Activated CD4-positive, CD25-positive, alpha-beta regulatory T cell treated with anti-CD3 and anti-CD28 coated beads, Interleukin-2, amount 50 U/mL, for 72 hours (primary cell): Measurements from ENCODE around the gene PCDHB12.
"Not testable (repeated sequence)": the region's sequence is repeated elsewhere in the genome, so short reads cannot be mapped to it uniquely, and the experiment has no call there.

ENCODE experiments used
- DNase-seq: peaks from one replicate; pipeline ENCODE4 v3.0.0; 2021

The PCDHB12 gene

DNA sequence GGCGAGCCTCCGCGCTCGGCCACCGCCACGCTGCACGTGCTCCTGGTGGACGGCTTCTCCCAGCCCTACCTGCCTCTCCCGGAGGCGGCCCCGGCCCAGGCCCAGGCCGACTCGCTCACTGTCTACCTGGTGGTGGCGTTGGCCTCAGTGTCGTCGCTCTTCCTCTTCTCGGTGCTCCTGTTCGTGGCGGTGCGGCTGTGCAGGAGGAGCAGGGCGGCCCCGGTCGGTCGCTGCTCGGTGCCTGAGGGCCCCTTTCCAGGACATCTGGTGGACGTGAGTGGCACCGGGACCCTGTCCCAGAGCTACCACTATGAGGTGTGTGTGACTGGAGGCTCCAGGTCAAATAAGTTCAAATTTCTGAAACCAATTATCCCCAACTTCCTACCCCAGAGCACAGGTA is 2.3 kb downstream of the PCDHB12 start:
- DNase-seq: not testable (repeated sequence)

DNA sequence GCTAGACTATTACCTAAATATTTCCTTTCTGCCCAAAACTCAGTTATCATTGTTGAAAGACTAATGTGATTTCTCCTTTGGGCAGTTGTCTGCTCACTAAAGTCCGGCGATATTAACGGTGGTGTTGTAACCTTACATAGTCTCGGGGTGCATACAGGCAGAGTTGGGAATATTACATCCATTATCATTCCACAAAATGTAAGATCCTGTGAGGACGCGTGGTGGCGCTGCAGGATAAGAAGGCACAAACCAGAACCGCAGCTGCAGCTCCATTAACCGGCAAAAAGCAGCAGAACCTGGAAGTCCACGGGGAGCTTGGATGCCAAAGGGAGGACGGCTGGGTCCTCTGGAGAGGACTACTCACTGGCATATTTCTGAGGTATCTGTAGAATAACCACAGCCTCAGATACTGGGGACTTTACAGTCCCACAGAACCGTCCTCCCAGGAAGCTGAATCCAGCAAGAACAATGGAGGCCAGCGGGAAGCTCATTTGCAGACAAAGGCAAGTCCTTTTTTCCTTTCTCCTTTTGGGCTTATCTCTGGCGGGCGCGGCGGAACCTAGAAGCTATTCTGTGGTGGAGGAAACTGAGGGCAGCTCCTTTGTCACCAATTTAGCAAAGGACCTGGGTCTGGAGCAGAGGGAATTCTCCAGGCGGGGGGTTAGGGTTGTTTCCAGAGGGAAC is 5.3 kb downstream of the PCDHB12 start, which contains the start of gene PCDHB13:
TSS of gene PCDHB13 (plus strand) at position 264 of the 684 bp plus-strand sequence. CDS start at position 469, 205 bp downstream.
- DNase-seq: not testable (repeated sequence)

DNA sequence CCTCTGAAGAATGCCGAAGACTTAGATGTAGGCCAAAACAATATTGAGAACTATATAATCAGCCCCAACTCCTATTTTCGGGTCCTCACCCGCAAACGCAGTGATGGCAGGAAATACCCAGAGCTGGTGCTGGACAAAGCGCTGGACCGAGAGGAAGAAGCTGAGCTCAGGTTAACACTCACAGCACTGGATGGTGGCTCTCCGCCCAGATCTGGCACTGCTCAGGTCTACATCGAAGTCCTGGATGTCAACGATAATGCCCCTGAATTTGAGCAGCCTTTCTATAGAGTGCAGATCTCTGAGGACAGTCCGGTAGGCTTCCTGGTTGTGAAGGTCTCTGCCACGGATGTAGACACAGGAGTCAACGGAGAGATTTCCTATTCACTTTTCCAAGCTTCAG is 6.1 kb downstream of the PCDHB12 start:
- not testable (repeated sequence) for DNase-seq

DNA sequence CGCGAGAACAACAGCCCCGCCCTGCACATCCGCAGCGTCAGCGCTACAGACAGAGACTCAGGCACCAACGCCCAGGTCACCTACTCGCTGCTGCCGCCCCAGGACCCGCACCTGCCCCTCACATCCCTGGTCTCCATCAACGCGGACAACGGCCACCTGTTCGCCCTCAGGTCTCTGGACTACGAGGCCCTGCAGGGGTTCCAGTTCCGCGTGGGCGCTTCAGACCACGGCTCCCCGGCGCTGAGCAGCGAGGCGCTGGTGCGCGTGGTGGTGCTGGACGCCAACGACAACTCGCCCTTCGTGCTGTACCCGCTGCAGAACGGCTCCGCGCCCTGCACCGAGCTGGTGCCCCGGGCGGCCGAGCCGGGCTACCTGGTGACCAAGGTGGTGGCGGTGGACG is 7.0 kb downstream of the PCDHB12 start:
- not testable (repeated sequence) for DNase-seq

DNA sequence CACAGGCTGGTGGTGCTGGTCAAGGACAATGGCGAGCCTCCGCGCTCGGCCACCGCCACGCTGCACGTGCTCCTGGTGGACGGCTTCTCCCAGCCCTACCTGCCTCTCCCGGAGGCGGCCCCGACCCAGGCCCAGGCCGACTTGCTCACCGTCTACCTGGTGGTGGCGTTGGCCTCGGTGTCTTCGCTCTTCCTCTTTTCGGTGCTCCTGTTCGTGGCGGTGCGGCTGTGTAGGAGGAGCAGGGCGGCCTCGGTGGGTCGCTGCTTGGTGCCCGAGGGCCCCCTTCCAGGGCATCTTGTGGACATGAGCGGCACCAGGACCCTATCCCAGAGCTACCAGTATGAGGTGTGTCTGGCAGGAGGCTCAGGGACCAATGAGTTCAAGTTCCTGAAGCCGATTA is 7.5 kb downstream of the PCDHB12 start:
- not testable (repeated sequence) for DNase-seq

DNA sequence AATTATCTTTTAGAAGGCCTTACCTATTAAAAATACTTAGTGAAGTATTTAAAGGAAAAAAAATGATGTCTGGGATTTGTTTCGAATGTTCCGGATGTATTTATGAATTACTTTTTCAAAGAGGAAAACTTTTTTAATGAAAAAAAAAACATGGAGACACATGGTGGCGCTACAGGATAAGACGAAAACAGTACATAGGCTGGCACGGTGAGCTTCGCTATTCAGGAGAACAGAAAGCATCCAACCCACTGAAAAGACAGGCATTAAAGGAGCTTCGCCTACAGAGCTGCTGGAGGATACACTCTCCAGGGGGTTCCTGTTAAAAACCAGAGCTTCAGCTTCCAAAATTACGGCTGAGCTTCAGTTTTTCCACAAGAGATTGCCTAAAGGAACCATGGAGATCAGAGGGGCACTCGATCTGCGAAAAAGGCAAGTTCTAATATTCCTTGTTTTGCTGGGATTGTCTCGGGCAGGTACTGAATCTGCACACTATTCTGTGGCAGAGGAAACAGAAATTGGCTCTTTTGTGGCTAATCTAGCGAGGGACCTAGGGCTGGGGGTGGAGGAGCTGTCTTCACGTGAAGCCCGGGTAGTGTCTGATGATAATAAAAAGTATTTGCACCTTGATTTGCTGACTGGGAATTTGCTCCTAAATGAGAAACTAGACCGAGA is 14.7 kb downstream of the PCDHB12 start, which contains the start of gene PCDHB14:
TSS of gene PCDHB14 (plus strand) at position 232 of the 672 bp plus-strand sequence. CDS start at position 395, 163 bp downstream.
- no peak for DNase-seq

DNA sequence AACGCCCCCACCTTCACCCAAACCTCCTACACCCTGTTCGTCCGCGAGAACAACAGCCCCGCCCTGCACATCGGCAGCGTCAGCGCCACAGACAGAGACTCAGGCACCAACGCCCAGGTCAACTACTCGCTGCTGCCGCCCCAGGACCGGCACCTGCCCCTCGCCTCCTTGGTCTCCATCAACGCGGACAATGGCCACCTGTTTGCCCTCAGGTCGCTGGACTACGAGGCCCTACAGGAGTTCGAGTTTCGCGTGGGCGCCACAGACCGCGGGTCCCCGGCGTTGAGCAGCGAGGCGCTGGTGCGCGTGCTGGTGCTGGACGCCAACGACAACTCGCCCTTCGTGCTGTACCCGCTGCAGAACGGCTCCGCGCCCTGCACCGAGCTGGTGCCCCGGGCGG is 16.3 kb downstream of the PCDHB12 start:
- DNase-seq: not testable (repeated sequence)

DNA sequence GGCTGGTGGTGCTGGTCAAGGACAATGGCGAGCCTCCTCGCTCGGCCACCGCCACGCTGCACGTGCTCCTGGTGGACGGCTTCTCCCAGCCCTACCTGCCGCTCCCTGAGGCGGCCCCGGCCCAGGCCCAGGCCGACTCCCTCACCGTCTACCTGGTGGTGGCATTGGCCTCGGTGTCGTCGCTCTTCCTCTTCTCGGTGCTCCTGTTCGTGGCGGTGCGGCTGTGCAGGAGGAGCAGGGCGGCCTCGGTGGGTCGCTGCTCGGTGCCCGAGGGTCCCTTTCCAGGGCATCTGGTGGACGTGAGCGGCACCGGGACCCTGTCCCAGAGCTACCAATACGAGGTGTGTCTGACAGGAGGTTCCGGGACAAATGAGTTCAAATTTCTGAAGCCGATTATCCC is 16.9 kb downstream of the PCDHB12 start:
- DNase-seq: not testable (repeated sequence)

DNA sequence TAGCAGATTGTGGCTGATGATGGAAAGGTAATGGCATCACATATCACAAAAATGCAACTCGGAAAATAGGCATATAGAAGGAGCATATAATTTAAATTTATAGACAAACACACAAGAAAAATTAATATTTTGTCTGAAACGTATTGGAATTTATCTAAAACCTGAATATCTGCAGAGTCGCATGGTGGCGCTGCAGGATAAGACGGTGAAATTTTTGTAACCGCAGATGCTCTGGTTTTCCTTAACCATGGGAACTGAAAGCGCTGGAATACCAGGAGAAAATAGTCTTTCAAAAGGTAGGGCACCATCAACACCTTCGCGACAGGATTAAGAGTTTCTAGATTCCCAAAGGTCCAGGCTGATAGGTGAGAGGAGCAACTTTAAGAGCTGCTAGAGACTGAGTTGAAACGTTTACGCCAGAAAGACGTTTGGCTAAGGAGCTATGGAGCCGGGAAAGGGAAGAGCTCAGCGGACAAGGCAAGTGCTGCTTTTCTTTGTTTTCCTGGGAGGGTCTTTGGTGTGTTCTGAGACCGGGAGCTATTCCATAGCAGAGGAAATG is 25.7 kb downstream of the PCDHB12 start:
- no peak for DNase-seq

DNA sequence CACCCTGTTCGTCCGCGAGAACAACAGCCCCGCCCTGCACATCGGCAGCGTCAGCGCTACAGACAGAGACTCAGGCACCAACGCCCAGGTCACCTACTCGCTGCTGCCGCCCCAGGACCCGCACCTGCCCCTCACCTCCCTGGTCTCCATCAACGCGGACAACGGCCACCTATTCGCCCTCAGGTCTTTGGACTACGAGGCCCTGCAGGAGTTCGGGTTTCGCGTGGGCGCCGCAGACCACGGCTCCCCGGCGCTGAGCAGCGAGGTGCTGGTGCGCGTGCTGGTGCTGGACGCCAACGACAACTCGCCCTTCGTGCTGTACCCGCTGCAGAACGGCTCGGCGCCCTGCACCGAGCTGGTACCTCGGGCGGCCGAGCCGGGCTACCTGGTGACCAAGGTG is 27.4 kb downstream of the PCDHB12 start:
- DNase-seq: not testable (repeated sequence)

DNA sequence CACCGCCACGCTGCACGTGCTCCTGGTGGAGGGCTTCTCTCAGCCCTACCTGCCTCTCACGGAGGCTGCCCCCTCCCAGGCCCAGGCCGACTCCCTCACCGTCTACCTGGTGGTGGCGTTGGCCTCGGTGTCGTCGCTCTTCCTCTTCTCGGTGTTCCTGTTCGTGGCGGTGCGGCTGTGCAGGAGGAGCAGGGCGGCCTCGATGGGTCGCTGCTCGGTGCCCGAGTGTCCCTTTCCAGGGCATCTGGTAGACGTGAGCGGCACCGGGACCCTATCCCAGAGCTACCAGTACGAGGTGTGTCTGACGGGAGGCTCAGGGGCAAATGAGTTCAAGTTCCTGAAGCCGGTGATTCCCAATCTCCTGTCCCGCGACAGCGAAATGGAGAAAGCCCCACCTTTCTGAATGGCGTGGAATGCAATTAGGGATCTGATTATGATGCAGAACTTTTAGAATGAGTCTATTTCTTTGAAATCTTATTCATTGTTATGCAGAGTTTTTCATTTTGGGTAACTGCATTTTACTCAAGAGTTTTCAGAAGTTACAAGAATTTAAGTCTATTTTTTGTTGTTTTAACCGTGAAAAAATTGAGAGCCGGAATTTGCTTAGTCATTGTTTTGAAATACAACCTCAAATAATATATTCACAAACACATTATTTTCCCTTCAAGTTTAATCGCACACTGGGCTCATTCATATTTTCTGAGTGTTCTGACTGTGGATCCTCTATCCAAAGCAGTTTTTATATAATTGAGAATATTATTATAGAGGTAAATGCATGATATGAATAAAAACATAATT is 28.2 kb downstream of the PCDHB12 start:
- DNase-seq: no peak

DNA sequence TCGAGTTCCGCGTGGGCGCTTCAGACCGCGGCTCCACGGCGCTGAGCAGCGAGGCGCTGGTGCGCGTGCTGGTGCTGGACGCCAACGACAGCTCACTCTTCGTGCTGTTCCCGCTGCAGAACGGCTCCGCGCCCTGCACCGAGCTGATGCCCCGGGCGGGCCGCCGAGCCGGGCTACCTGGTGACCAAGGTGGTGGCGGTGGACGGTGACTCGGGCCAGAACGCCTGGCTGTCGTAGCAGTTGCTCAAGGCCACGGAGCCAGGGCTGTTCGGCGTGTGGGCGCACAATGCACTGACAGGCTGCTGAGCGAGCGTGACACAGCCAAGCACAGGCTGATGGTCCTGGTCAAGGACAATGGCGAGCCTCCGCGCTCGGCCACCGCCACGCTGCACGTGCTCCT is 33.0 kb downstream of the PCDHB12 start:
- DNase-seq: no peak

DNA sequence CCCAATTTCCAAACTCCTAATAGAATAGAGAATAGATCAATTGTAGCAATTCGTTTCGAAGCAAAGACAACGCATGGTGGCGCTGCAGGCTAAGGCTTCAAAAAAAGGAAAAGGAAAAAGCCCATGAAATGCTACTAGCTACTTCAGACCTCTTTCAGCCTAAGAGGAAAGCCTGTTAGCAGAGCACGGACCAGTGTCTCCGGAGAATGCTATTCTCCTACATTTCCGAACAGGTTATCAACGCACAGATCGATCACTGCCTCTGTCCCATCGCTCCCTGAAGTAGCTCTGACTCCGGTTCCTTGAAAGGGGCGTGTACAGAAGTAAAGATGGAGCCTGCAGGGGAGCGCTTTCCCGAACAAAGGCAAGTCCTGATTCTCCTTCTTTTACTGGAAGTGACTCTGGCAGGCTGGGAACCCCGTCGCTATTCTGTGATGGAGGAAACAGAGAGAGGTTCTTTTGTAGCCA is 36.8 kb downstream of the PCDHB12 start, which contains the start of gene PCDHB15:
TSS of gene PCDHB15 (plus strand) at position 146 of the 468 bp plus-strand sequence. CDS start at position 330, 184 bp downstream.
- no peak for DNase-seq

DNA sequence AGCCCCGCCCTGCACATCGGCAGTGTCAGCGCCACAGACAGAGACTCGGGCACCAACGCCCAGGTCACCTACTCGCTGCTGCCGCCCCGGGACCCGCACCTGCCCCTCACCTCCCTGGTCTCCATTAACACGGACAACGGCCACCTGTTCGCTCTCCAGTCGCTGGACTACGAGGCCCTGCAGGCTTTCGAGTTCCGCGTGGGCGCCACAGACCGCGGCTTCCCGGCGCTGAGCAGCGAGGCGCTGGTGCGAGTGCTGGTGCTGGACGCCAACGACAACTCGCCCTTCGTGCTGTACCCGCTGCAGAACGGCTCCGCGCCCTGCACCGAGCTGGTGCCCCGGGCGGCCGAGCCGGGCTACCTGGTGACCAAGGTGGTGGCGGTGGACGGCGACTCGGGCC is 38.5 kb downstream of the PCDHB12 start:
- DNase-seq: not testable (repeated sequence)

DNA sequence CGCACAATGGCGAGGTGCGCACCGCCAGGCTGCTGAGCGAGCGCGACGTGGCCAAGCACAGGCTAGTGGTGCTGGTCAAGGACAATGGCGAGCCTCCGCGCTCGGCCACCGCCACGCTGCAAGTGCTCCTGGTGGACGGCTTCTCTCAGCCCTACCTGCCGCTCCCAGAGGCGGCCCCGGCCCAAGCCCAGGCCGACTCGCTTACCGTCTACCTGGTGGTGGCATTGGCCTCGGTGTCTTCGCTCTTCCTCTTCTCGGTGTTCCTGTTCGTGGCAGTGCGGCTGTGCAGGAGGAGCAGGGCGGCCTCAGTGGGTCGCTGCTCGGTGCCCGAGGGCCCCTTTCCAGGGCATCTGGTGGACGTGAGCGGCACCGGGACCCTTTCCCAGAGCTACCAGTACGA is 38.9 kb downstream of the PCDHB12 start:
- not testable (repeated sequence) for DNase-seq

DNA sequence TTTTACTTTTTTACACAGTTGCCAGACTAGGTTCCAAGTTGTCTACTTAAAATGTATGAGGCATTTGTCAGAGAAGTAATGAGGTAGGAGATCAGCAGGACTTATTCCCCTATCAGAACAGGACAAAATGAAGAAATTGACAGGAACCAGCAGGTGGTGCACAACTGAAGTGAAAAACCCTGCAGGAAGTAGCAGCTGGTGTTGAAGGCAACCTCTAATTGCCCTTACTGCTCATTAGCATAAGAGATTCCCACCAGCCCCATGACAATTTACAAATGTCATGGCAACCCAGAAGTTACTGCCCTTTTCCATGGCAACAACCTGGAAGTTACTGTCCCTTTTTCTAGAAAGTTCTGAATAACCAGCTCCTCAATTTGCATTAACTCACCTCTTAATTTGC is 42.1 kb downstream of the PCDHB12 start:
- DNase-seq: no peak

DNA sequence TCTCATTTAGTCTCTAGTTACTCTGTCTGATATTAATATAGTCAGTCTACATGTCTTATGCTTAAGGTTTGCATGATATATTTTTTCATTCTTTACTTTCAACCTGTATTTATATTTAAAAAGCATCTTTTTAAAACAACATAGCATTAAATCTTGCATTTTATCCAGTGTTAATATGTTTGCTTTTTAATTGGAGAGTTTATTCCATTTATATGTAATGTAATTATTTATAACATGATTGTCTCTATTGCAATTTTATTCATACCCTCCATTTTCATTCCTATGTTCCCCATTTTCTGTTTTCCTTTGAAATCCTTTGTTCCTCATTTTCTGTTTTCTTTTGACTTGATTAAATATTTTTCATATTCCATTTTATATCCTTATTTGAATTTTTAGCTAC is 49.9 kb downstream of the PCDHB12 start:
- DNase-seq: no peak

DNA sequence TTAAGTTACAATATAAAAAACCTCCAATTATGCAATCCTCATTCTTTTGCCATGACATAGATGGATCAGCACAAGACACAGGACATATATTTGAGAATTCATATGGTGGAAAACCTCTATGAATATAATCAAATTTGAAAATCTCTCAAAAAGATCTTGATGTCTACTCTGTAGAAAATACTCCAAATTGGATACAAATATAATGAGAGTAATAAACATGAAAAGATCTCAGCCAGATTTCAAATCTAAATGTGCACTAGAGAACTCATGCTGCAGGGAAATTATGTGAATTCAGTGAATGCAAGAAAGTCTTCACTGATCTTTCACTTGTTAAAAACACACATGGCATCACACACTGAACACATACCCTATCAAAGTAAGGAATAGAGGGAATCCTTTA is 50.4 kb downstream of the PCDHB12 start:
- no peak for DNase-seq

DNA sequence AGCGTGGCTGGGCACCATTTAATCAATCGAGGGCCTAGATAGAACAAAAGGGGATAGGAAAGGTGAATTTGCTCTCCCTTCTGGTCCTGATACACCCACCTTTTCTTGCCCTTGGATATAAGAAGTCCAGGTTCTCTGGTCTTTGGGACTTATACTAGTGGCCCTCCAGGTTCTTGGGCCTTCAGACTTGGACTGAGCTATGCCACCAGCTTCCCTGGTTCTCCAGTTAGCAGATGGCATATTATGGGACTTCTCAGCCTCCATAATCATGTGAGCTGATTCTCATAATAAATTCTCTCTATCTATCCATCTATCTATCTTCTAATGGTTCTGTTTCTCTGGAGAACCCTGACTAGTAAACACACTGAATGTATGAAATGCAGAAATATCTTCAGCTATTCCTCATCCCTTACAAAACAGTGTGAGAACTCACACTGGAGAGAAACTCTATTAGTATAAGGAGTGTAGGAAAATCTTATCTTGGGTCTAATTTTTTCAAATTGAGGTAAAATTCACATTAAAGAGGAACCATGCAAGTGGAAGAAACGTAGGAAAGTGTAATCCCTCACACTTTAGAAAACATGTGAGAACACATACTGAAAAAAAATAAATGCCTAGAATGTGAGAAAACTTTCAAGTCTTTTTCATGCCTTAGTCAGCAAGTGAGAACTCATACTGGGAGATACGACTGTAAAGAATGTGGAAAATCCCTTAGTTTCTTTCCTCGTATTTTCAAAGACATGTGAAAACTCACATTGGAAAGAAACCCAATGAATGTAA is 52.1 kb downstream of the PCDHB12 start:
- DNase-seq: no peak

DNA sequence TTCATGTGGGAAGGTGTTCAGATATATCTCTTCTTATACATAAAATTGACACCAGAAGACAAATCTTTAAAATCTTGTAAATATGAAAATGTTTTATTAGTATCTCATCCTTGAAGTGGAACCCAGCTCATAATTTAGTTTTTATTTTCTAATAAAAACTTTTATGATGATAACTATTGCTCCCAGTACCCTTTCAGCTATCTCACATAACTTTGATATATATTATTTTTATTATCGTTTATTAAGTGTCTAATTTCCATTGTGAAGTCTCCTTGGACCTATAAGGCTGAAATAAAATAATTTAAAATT is 52.7 kb downstream of the PCDHB12 start:
- DNase-seq: no peak
